Measurements from ENCODE around the gene DCDC2C. TPM values are rescaled to one million over a fixed set of nuclear protein-coding genes. Genes with fewer than 3 reads are reported as not detected.

DCDC2C gene
- total RNA-seq, 1 experiment from 2014 or later: not detected

- H3K36me3 Mint-ChIP-seq: peaks cover 60% of the 10 kb centered on the region
- no peak for ATAC-seq
- H3K4me1 Mint-ChIP-seq: no peaks in the 10 kb centered on the region
- peaks cover 76% of the 10 kb centered on the region for H3K9me3 Mint-ChIP-seq
- no peak for DNase-seq (ENCODE audit: low spot score)
- H3K27ac Mint-ChIP-seq: no peak overlapping the region
- CTCF ChIA-PET: no interaction called here
- TF ChIP-seq GTF2I (CRISPR knock-in tag; conservative IDR thresholded peaks at IDR 0.05) (no peak), ZNF416 (CRISPR knock-in tag; IDR thresholded peaks at IDR 0.05) (no peak), ZNF263 (CRISPR knock-in tag; IDR thresholded peaks at IDR 0.05; ENCODE audit: low read depth) (no peak), GABPB1 (CRISPR knock-in tag; IDR thresholded peaks at IDR 0.05) (no peak), E2F4 (CRISPR knock-in tag; IDR thresholded peaks at IDR 0.05; ENCODE audit: borderline replicate concordance, low read depth) (no peak), IRF2 (CRISPR knock-in tag; IDR thresholded peaks at IDR 0.05; ENCODE audit: borderline replicate concordance, low read depth) (no peak), JUN (CRISPR knock-in tag; IDR thresholded peaks at IDR 0.05) (no peak), CREB1 (CRISPR knock-in tag; IDR thresholded peaks at IDR 0.05) (no peak), ZNF281 (CRISPR knock-in tag; IDR thresholded peaks at IDR 0.05) (no peak)
- POLR2A ChIA-PET: no interaction called here
- no peak overlapping the region for H3K4me3 Mint-ChIP-seq
- H3K27me3 Mint-ChIP-seq (ENCODE audit: low read depth): peaks cover 14% of the 10 kb centered on the region
Measured at GRCh38 chr2:3729786-3730185, 26.4 kb downstream of the DCDC2C start.

GRCh38 chr2:3730646-3731045, 27.3 kb downstream of the DCDC2C start:
- ChIA-PET POLR2A (no interaction called here), CTCF (no interaction called here)
- no peak overlapping the region for H3K4me3 Mint-ChIP-seq
- H3K27ac Mint-ChIP-seq: no peak overlapping the region
- H3K9me3 Mint-ChIP-seq: peaks cover 73% of the 10 kb centered on the region
- DNase-seq (ENCODE audit: low spot score) (no peak), ATAC-seq (no peak)
- no peaks in the 10 kb centered on the region for H3K4me1 Mint-ChIP-seq
- H3K27me3 Mint-ChIP-seq (ENCODE audit: low read depth): peaks cover 14% of the 10 kb centered on the region
- H3K36me3 Mint-ChIP-seq: peaks cover 56% of the 10 kb centered on the region
- TF ChIP-seq CREB1 (CRISPR knock-in tag; IDR thresholded peaks at IDR 0.05) (no peak), CREM (CRISPR knock-in tag; IDR thresholded peaks at IDR 0.05) (no peak), FOXK1 (CRISPR knock-in tag; IDR thresholded peaks at IDR 0.05) (no peak), NFE2L1 (CRISPR knock-in tag; IDR thresholded peaks at IDR 0.05) (no peak), TEAD4 (CRISPR knock-in tag; IDR thresholded peaks at IDR 0.05) (no peak), ATF6 (CRISPR knock-in tag; IDR thresholded peaks at IDR 0.05) (no peak), STAT6 (CRISPR knock-in tag; conservative IDR thresholded peaks at IDR 0.05; ENCODE audit: low read depth) (no peak), ZMAT4 (CRISPR knock-in tag; IDR thresholded peaks at IDR 0.05) (no peak), KAT7 (CRISPR knock-in tag; IDR thresholded peaks at IDR 0.05; ENCODE audit: borderline replicate concordance) (no peak), ZNF423 (CRISPR knock-in tag; IDR thresholded peaks at IDR 0.05) (no peak), ATF2 (CRISPR knock-in tag; IDR thresholded peaks at IDR 0.05; ENCODE audit: borderline replicate concordance, low read depth) (no peak), ZNF512 (CRISPR knock-in tag; IDR thresholded peaks at IDR 0.05; ENCODE audit: borderline replicate concordance) (no peak), ZBTB21 (CRISPR knock-in tag; IDR thresholded peaks at IDR 0.05; ENCODE audit: borderline replicate concordance) (no peak), MLX (CRISPR knock-in tag; IDR thresholded peaks at IDR 0.05) (no peak), ETV6 (CRISPR knock-in tag; IDR thresholded peaks at IDR 0.05) (no peak)

Measured in WTC11 (cell line).